WERI-Rb-1 (cell line): ENCODE results near the gene SMU1.

Experiments
- DNase-seq: peaks from one replicate; pipeline ENCODE4 v3.0.0-alpha.2; 2020
- H3K27ac ChIP-seq: fragments of 250-450 bp; sonication (Bioruptor Pico); 2 replicates; pipeline ENCODE4 v1.5.1; 2020; ENCODE audit warnings: mild to moderate bottlenecking, moderate library complexity
- H3K27me3 ChIP-seq: fragments of 250-450 bp; sonication (Bioruptor Pico); 2 replicates; pipeline ENCODE4 v1.5.1; 2021; ENCODE audit warnings: mild to moderate bottlenecking, low read depth, moderate library complexity; ENCODE audit not compliant: insufficient read depth, severe bottlenecking
- H3K36me3 ChIP-seq: fragments of 250-450 bp; sonication (Bioruptor Pico); 2 replicates; pipeline ENCODE4 v1.5.1; 2020; ENCODE audit warnings: mild to moderate bottlenecking, moderate library complexity
- H3K4me3 ChIP-seq: 2 replicates; pipeline ENCODE4 v1.5.1; 2011; ENCODE audit warnings: low read depth, mild to moderate bottlenecking, control low read depth, low read length
- H3K9me3 ChIP-seq: fragments of 250-450 bp; sonication (Bioruptor Pico); 2 replicates; pipeline ENCODE4 v1.5.1; 2021; ENCODE audit warnings: mild to moderate bottlenecking, moderate library complexity; ENCODE audit not compliant: severe bottlenecking
- TF ChIP-seq, protein P1 (sequence below): IDR thresholded peaks from 2 replicates; pipeline ENCODE4 v1.5.1; 2011; ENCODE audit warnings: low read depth, mild to moderate bottlenecking, control low read depth, inconsistent platforms, low read length

Gene SMU1

GRCh38 chr9:32992595-32993238 is 83.8 kb downstream of the SMU1 start:
- H3K27me3 ChIP-seq: no peaks in the 10 kb centered on the region
- no peak overlapping the region for H3K4me3 ChIP-seq
- H3K36me3 ChIP-seq: peaks cover 19% of the 10 kb centered on the region
- H3K9me3 ChIP-seq: no peaks in the 10 kb centered on the region
- DNase-seq: no peak
- H3K27ac ChIP-seq: no peak overlapping the region
- TF ChIP-seq, protein P1, sequence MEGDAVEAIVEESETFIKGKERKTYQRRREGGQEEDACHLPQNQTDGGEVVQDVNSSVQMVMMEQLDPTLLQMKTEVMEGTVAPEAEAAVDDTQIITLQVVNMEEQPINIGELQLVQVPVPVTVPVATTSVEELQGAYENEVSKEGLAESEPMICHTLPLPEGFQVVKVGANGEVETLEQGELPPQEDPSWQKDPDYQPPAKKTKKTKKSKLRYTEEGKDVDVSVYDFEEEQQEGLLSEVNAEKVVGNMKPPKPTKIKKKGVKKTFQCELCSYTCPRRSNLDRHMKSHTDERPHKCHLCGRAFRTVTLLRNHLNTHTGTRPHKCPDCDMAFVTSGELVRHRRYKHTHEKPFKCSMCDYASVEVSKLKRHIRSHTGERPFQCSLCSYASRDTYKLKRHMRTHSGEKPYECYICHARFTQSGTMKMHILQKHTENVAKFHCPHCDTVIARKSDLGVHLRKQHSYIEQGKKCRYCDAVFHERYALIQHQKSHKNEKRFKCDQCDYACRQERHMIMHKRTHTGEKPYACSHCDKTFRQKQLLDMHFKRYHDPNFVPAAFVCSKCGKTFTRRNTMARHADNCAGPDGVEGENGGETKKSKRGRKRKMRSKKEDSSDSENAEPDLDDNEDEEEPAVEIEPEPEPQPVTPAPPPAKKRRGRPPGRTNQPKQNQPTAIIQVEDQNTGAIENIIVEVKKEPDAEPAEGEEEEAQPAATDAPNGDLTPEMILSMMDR: no peak

DNA sequence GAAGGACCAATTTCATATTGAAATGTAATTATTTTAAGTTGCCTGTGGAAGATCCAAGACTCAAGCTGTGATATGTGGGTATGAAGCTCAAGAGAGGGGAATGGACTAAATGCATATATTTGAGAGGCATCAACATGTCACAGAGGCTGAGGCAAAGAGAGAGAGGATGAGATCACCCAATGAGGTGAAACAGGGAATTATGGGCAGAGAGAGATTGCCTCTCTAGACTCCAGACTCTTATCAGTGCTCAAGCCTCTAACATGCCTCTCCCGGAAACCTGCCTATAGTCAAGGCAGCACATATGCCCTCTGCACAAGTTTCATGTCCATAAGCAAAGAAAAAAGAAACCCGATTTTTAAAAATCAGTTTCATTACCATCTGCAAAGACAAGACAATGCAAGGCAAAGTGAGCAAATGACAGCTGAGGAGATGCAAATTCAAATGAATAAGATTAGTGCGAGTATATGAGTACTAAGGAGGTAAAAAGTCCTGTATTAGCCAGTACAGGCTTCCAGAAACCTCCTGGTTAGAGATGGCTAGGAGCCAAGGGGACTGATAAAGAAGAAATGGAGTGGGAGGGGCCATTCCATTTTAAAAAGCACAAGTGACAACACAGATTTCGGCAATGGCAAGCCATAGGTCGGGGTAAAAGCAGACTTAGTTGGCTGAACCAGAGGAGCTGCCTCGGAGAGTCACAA is 84.4 kb downstream of the SMU1 start:
- Histone ChIP-seq H3K27me3 (no peaks in the 10 kb centered on the region), H3K27ac (no peak overlapping the region), H3K9me3 (no peaks in the 10 kb centered on the region), H3K4me3 (no peak overlapping the region), H3K36me3 (peaks cover 26% of the 10 kb centered on the region)
- no peak for DNase-seq
- TF ChIP-seq, protein P1: no peak
